Neural progenitor cell (in vitro differentiated cells): Measurements from ENCODE around the gene C6orf120. TPM values are rescaled to one million over a fixed set of nuclear protein-coding genes. Genes with fewer than 3 reads are reported as not detected.
"Not testable (repeated sequence)": the region's sequence is repeated elsewhere in the genome, so short reads cannot be mapped to it uniquely, and the experiment has no call there.

Source experiments
- DNase-seq: peaks from one replicate; pipeline ENCODE4 v3.0.0-alpha.2; 2016; ENCODE audit warnings: low spot score
- H2AFZ ChIP-seq: fragments of 200-600 bp; sonication (generic); replicated peaks from 2 replicates; pipeline ENCODE4 v1.6.1; 2016; ENCODE audit warnings: antibody characterized with exemption
- H3F3A ChIP-seq: fragments of 200-600 bp; sonication (generic); 2 replicates; pipeline ENCODE4 v1.6.1; 2016; ENCODE audit warnings: antibody characterized with exemption, low read depth
- H3K27ac ChIP-seq: fragments of 200-600 bp; sonication (generic); 2 replicates; pipeline ENCODE4 v1.5.1; 2016; ENCODE audit warnings: mild to moderate bottlenecking
- H3K27me3 ChIP-seq: fragments of 200-600 bp; sonication (generic); 2 replicates; pipeline ENCODE4 v1.6.1; 2016; ENCODE audit warnings: mild to moderate bottlenecking, moderate library complexity
- H3K36me3 ChIP-seq: fragments of 200-600 bp; sonication (generic); 2 replicates; pipeline ENCODE4 v1.5.1; 2016
- H3K4me1 ChIP-seq: fragments of 200-600 bp; sonication (generic); 2 replicates; pipeline ENCODE4 v1.6.1; 2016; ENCODE audit warnings: mixed run types
- H3K4me2 ChIP-seq: fragments of 200-600 bp; sonication (generic); 2 replicates; pipeline ENCODE4 v1.6.1; 2016
- H3K4me3 ChIP-seq: fragments of 200-600 bp; sonication (generic); 2 replicates; pipeline ENCODE4 v1.5.1; 2016
- H3K79me2 ChIP-seq: fragments of 200-600 bp; sonication (generic); 2 replicates; pipeline ENCODE4 v1.6.1; 2016; ENCODE audit warnings: low read depth
- H3K9ac ChIP-seq: fragments of 200-600 bp; sonication (generic); 2 replicates; pipeline ENCODE4 v1.6.1; 2016
- H3K9me3 ChIP-seq: fragments of 200-600 bp; sonication (generic); 2 replicates; pipeline ENCODE4 v1.5.1; 2016; ENCODE audit warnings: low read depth
- H4K20me1 ChIP-seq: fragments of 200-600 bp; sonication (generic); 2 replicates; pipeline ENCODE4 v1.6.1; 2016; ENCODE audit warnings: low read depth
- H3K27ac Mint-ChIP-seq: 3 replicates; pipeline ENCODE4 v1.8.0; 2021; ENCODE audit warnings: mixed read lengths
- H3K27me3 Mint-ChIP-seq: 2 replicates; pipeline ENCODE4 v1.8.0; 2022; ENCODE audit warnings: low read depth, mild to moderate bottlenecking, inconsistent platforms, moderate library complexity, mixed read lengths; ENCODE audit not compliant: insufficient read depth
- H3K36me3 Mint-ChIP-seq: 3 replicates; pipeline ENCODE4 v1.8.0; 2021; ENCODE audit warnings: mixed read lengths
- H3K4me1 Mint-ChIP-seq: 3 replicates; pipeline ENCODE4 v1.8.0; 2021; ENCODE audit warnings: mixed read lengths
- H3K4me3 Mint-ChIP-seq: 3 replicates; pipeline ENCODE4 v1.8.0; 2021; ENCODE audit warnings: mild to moderate bottlenecking, moderate library complexity, mixed read lengths
- H3K9me3 Mint-ChIP-seq: 3 replicates; pipeline ENCODE4 v1.8.0; 2020; ENCODE audit warnings: mixed read lengths
- EZH2 ChIP-seq: fragments of 200-600 bp; sonication (generic); IDR thresholded peaks from 2 replicates; pipeline ENCODE4 v1.6.1; 2017; ENCODE audit warnings: antibody characterized with exemption, mild to moderate bottlenecking, moderate library complexity
- EZH2phosphoT487 ChIP-seq: fragments of 200-600 bp; sonication (generic); IDR thresholded peaks from 2 replicates; pipeline ENCODE4 v1.6.1; 2017; ENCODE audit warnings: antibody characterized with exemption
- total RNA-seq: library from RNA; depleted of rRNA; stranded (reverse); fragments of >200 nt; gene quantifications from 2 replicates; pipeline ENCODE4 v1.2.3, GENCODE V29; 2015; ENCODE audit warnings: low replicate concordance
- TF ChIP-seq, protein P1 (sequence below): fragments of 200-600 bp; sonication (generic); IDR thresholded peaks from 2 replicates; pipeline ENCODE4 v1.5.1; 2017; ENCODE audit warnings: antibody characterized with exemption, mild to moderate bottlenecking

The C6orf120 gene
- total RNA-seq, 1 donor from 2014 or later: 38.8 TPM

GRCh38 chr6:169692516-169692915 lies 9.4 kb upstream of the C6orf120 start:
- no peak overlapping the region for H3K9ac ChIP-seq
- no peak overlapping the region for H2AFZ ChIP-seq
- H3K4me1 ChIP-seq: no peaks in the 10 kb centered on the region
- no peaks in the 10 kb centered on the region for H3K27me3 ChIP-seq
- H3K27ac Mint-ChIP-seq: no peak overlapping the region
- peaks cover 7% of the 10 kb centered on the region for H3K4me1 Mint-ChIP-seq
- no peak overlapping the region for H3K27ac ChIP-seq
- no peak overlapping the region for H3K4me3 ChIP-seq
- no peak overlapping the region for H3K4me2 ChIP-seq
- TF ChIP-seq EZH2 (no peak), EZH2phosphoT487 (no peak)
- TF ChIP-seq, protein P1, sequence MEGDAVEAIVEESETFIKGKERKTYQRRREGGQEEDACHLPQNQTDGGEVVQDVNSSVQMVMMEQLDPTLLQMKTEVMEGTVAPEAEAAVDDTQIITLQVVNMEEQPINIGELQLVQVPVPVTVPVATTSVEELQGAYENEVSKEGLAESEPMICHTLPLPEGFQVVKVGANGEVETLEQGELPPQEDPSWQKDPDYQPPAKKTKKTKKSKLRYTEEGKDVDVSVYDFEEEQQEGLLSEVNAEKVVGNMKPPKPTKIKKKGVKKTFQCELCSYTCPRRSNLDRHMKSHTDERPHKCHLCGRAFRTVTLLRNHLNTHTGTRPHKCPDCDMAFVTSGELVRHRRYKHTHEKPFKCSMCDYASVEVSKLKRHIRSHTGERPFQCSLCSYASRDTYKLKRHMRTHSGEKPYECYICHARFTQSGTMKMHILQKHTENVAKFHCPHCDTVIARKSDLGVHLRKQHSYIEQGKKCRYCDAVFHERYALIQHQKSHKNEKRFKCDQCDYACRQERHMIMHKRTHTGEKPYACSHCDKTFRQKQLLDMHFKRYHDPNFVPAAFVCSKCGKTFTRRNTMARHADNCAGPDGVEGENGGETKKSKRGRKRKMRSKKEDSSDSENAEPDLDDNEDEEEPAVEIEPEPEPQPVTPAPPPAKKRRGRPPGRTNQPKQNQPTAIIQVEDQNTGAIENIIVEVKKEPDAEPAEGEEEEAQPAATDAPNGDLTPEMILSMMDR: no peak
- no peak for DNase-seq
- H4K20me1 ChIP-seq: no peaks in the 10 kb centered on the region
- no peaks in the 10 kb centered on the region for H3K9me3 ChIP-seq
- H3K79me2 ChIP-seq: peaks cover 70% of the 10 kb centered on the region
- peaks cover 68% of the 10 kb centered on the region for H3K36me3 Mint-ChIP-seq
- peaks cover 8% of the 10 kb centered on the region for H3K36me3 ChIP-seq
- H3F3A ChIP-seq: no peaks in the 10 kb centered on the region
- H3K4me3 Mint-ChIP-seq: no peak overlapping the region
- H3K27me3 Mint-ChIP-seq: no peaks in the 10 kb centered on the region
- H3K9me3 Mint-ChIP-seq: peaks cover 52% of the 10 kb centered on the region

DNA sequence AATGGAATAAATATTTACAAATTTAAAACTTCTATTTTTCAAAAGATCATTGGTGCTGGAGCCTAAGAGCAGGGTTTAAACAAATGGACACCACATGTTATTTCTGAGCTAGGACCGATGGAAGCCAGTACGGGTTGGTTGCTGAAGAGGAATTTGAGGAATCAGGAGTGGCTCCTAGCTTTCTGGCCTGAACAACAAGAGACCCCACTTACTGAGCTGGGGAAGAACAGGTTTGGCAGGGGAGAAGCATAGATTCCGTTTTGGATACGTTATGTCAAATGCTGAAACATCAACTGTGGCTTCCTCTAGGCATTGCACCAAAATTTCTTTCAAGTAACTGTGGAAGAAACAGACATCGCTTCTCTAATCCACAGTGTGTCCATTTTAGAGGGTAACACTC lies 6.8 kb upstream of the C6orf120 start:
- TF ChIP-seq EZH2 (no peak), EZH2phosphoT487 (no peak)
- TF ChIP-seq, protein P1: no peak
- peaks cover 2% of the 10 kb centered on the region for H3K27me3 Mint-ChIP-seq
- peaks cover 12% of the 10 kb centered on the region for H3K4me1 Mint-ChIP-seq
- Histone ChIP-seq H3K27me3 (no peaks in the 10 kb centered on the region), H3K79me2 (peaks cover 95% of the 10 kb centered on the region), H3K4me3 (no peak overlapping the region), H3K27ac (no peak overlapping the region), H4K20me1 (peaks cover 3% of the 10 kb centered on the region), H3K36me3 (no peaks in the 10 kb centered on the region), H3F3A (no peaks in the 10 kb centered on the region), H3K4me2 (no peak overlapping the region), H3K9ac (no peak overlapping the region), H3K4me1 (no peaks in the 10 kb centered on the region), H3K9me3 (no peaks in the 10 kb centered on the region), H2AFZ (no peak overlapping the region)
- no peak overlapping the region for H3K4me3 Mint-ChIP-seq
- peaks cover 42% of the 10 kb centered on the region for H3K9me3 Mint-ChIP-seq
- peaks cover 63% of the 10 kb centered on the region for H3K36me3 Mint-ChIP-seq
- DNase-seq: no peak
- no peak overlapping the region for H3K27ac Mint-ChIP-seq

GRCh38 chr6:169697115-169697514 lies 4.8 kb upstream of the C6orf120 start:
- not testable (repeated sequence) for H3K27ac ChIP-seq, H3K4me3 Mint-ChIP-seq, H3K27me3 ChIP-seq, H3K4me1 ChIP-seq, H3K9me3 ChIP-seq, H3K27ac Mint-ChIP-seq, H3F3A ChIP-seq, H3K4me2 ChIP-seq, H2AFZ ChIP-seq, H3K9ac ChIP-seq, H3K27me3 Mint-ChIP-seq, H3K4me3 ChIP-seq, H3K36me3 ChIP-seq
- DNase-seq: peak; percentile 25
- H3K4me1 Mint-ChIP-seq: peaks cover 13% of the 10 kb centered on the region
- H3K9me3 Mint-ChIP-seq: peaks cover 30% of the 10 kb centered on the region
- H3K79me2 ChIP-seq: peaks cover 96% of the 10 kb centered on the region
- TF ChIP-seq, protein P1: peak; percentile 51
- H4K20me1 ChIP-seq: peaks cover 11% of the 10 kb centered on the region
- H3K36me3 Mint-ChIP-seq: peaks cover 50% of the 10 kb centered on the region

DNA sequence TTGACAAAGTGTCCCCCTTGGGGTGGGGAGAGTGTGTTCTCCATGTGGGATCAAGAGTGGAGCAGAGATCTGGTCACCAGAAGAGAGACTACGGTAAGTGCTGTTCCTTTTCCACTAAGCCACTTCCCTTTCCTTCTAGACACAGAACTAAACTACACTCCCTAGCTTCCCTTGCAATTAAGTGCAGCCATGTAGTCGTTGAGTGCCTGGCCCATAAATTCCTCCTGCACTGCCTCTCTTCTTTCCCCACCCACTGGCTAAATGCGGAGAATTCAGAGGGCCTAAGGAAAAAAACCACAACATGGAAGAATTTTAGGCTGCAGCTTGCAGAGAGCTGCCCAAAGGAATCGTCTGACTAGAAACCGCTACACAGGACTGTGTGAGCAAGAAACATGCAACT lies 1.6 kb upstream of the C6orf120 start:
- Histone ChIP-seq H4K20me1 (peaks cover 31% of the 10 kb centered on the region), H3K4me2 (peak overlapping the region; percentile 92), H3K9me3 (no peaks in the 10 kb centered on the region), H3K79me2 (peaks cover 98% of the 10 kb centered on the region), H3K36me3 (no peaks in the 10 kb centered on the region), H3F3A (no peaks in the 10 kb centered on the region), H2AFZ (no peak overlapping the region), H3K4me3 (peak overlapping the region; percentile 85), H3K27ac (no peak overlapping the region), H3K27me3 (no peaks in the 10 kb centered on the region), H3K4me1 (peaks cover 27% of the 10 kb centered on the region), H3K9ac (no peak overlapping the region)
- Mint-ChIP-seq H3K36me3 (peaks cover 27% of the 10 kb centered on the region), H3K27me3 (peaks cover 2% of the 10 kb centered on the region), H3K27ac (no peak overlapping the region), H3K4me1 (peaks cover 31% of the 10 kb centered on the region), H3K9me3 (peaks cover 11% of the 10 kb centered on the region), H3K4me3 (peak overlapping the region; percentile 94)
- no peak for TF ChIP-seq EZH2
- TF ChIP-seq, protein P1: no peak
- no peak for TF ChIP-seq EZH2phosphoT487
- no peak for DNase-seq
